Astrocyte of the hippocampus (primary cell): ENCODE results near the gene NT5DC4.

Source experiments
- DNase-seq: peaks from one replicate; pipeline ENCODE4 v3.0.0; 2011; ENCODE audit warnings: low read depth, low spot score

The NT5DC4 gene

GRCh38 chr2:112784199-112785189 is 63.7 kb downstream of the NT5DC4 start, which contains the start of gene IL1A:
Gene IL1A (minus strand): TSS chr2:112784493. CDS start chr2:112783770, 723 bp downstream.
- DNase-seq: peak; percentile 77

DNA sequence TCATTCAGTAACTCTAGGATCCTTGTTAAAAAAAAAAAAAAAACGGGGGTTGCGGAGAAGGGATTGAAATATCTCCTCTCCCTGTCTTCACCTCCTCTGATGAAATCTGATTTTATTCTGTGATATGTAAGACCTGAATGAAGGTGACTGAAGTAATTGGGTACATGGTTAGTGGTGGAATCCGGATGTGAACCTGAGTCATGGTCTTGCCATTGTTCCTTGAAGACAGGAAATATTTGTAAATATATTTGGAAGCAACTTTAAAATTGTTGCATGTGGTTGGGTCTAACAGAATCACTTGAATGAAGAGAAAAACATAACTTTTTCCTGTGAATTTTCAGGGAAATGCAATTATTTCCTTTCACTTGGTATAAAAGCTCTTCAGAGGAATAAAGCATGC is 66.5 kb downstream of the NT5DC4 start:
- no peak for DNase-seq

GRCh38 chr2:112787729-112788393 is 67.0 kb downstream of the NT5DC4 start:
- DNase-seq: no peak

GRCh38 chr2:112788653-112789052 is 67.8 kb downstream of the NT5DC4 start:
- no peak for DNase-seq
